HUDEP-2 (cell line): ENCODE measurements around the gene PLCB2.

Experiments
- DNase-seq, 76 experiments: peaks; one replicate each; lab custom pipeline; 2025; ENCODE audit not compliant: unreplicated experiment in 76 of 76; lab: John Stamatoyannopoulos, UW

Gene PLCB2

GRCh38 chr15:40272485-40273056, 35.2 kb downstream of the PLCB2 start:
- DNase-seq = no peak

DNA sequence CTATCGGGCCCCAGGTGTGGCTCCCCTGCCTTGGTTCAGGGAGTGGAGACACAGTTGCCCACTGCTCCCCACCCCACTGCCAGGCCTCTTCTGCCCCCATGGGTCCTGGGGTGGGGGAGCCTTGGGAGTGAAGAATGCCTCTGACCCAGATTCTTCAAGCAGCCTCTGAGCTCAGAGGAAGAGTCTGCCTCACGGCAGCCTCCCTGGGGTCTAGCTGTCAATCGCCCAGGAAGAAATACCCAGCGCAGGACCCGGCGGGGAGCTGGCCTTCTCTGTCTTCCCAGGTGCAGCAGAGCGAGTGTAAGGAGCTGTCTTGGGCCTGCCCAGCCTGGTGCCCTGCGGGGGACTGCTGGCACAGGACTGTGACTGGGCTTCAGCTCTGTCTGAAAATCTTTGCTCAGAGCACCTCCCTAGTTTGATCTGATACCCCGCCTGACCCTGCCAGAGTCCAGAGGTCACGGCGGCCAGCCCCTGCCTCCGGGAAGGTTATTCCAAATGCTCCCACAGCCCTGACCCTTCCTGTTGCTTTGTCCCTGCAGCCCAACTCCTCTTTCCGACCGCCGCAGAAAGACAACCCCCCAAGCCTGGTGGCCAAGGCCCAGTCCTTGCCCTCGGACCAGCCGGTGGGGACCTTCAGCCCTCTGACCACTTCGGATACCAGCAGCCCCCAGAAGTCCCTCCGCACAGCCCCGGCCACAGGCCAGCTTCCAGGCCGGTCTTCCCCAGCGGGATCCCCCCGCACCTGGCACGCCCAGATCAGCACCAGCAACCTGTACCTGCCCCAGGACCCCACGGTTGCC, 35.9 kb downstream of the PLCB2 start:
- DNase-seq = no peak

DNA sequence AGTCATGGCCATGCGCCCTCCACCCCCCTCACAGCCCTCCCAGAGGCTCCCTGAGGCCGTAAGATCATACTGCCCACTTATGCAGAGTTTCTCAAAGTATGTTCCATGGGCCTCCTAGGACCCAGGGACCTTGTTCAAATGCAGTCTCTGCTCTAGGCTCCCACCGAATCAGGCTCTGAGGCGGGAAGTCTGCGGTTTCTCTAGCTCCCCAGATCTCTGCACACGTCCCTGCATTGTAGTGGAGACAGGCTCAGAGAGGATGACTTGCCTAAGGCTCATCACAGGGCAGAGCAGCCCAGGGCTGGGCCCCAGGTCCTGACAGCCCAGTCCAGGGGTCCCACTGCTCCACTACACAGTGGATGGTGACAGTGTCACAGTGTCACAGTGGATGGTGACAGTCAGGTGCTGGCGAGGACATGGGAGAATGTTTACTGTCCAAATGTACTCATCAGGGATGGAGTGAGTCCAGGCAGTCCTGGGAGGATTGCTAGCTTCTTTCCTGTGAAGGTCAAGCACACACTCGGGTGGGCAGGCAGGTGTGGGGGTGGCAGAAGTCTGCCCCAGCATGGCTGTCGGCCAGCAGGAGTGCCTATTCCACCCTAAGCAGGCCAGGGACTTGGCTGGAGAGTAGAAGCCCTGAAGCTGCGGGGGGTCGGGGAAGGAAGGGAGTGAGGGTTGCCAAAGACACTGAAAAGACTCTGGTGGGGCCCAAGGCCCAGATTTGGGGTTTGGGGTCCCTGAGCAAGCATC, 37.3 kb downstream of the PLCB2 start:
- DNase-seq = no peak

- DNase-seq = no peak
These were observed 38.1 kb downstream of the PLCB2 start for GRCh38 chr15:40269604-40270003.

GRCh38 chr15:40267670-40268069, 40.1 kb downstream of the PLCB2 start:
- DNase-seq = no peak

DNA sequence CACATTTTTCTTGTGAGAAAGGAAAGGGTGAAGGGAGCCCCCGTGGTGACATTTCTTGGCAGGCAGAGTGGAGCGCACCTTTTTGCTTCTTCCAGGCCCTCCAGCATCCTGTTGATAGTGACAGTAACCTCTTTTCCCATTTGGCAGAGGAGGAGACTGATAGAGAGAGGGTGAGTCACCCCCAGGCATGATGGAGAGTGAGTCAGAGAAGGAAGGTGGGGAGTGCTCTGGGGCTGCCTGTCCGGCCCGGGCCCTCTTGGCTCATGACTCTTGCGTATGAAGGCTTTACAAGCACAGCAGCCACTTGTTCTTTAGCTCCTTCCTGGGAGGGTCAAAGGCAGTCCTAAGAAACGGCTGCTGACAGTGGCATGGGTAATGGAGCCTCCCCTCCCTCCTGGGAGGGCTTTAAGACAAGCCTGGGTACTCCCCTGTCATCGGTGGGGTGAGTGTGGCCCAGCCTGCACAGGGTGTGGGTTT, 40.9 kb downstream of the PLCB2 start:
- peak in 50 of 76 experiments; percentile 10 to 72 (median 39) for DNase-seq

DNA sequence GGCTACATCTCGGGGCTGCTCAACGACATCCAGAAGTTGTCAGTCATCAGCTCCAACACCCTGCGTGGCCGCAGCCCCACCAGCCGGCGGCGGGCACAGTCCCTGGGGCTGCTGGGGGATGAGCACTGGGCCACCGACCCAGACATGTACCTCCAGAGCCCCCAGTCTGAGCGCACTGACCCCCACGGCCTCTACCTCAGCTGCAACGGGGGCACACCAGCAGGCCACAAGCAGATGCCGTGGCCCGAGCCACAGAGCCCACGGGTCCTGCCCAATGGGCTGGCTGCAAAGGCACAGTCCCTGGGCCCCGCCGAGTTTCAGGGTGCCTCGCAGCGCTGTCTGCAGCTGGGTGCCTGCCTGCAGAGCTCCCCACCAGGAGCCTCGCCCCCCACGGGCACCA, 41.9 kb downstream of the PLCB2 start:
- no peak for DNase-seq

DNA sequence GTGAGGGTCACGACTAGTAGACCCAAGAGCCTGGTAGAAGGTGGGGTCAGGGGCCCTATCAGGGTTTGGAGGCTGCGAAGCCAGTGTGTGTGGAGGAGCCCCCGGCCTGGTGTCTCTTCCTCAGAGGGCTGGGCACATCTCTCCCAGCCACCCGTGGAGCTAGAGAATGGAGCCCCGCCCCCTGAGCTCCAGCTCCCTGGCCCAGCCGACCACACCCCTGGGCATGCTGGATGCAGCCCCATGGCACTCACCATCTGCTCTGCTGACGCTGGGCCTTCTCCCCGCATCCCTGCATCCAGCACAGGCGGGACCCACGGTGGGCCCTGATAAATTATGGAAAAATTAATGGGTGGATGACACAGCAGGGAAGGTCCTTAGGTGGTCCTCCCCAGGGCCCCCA, 42.4 kb downstream of the PLCB2 start:
- DNase-seq = no peak

- no peak for DNase-seq
These were observed 43.2 kb downstream of the PLCB2 start for GRCh38 chr15:40264321-40265153.

DNA sequence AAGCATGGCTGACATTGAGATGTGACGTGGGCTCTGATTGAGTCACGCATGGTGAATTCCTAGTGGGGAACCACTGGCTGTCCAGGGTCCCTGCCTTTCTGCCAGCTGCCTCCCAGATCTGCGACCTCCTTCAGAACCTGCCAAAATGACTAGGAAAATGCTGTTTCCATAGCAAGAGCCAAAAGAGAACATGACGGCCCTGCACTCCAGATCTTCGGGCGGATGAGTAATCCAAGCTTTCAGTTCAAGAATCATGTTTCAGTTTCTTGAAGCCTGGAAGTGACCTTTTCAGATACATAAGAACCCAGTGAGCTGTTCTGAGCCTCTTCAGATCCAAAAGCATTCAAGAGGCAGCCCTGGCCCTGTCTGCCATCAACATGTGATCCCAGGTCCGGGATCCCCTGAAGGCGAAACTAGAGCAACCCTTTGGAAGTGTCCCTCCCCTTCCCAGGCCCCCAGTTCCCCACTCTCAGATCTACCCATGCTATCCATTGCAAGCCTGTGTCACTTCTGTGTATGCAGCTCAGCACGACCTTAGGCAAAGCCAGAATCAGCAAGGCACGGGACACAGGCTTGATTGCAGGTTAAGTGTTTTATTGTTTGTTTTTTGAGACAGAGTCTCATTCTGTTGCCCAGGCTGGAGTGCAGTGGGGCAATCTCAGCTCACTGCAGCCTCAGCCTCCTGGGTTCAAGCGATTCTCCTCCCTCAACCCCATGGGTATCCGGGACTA, 44.5 kb downstream of the PLCB2 start:
- DNase-seq = no peak

GRCh38 chr15:40259021-40259420, 48.7 kb downstream of the PLCB2 start:
- no peak for DNase-seq

DNA sequence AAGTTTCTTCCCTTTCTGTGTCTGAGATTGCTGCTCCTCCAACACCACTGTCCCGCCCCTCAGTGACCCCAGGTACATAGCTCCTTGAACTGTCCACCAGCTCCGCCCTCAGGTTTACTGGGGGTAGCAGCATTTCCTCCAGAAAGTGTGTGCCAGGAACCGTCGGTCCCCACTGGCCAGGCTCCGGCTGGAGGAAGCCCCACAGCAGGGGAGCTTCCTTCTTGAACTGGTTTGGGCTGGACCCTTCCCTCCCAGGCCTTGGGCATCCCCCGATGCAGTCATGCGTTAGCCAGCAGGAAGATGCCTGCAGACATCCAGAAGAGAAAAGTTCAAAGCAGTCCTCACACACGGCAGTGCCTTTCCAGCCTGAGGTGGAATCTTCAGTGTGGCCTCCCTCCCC, 49.2 kb downstream of the PLCB2 start:
- no peak for DNase-seq

DNA sequence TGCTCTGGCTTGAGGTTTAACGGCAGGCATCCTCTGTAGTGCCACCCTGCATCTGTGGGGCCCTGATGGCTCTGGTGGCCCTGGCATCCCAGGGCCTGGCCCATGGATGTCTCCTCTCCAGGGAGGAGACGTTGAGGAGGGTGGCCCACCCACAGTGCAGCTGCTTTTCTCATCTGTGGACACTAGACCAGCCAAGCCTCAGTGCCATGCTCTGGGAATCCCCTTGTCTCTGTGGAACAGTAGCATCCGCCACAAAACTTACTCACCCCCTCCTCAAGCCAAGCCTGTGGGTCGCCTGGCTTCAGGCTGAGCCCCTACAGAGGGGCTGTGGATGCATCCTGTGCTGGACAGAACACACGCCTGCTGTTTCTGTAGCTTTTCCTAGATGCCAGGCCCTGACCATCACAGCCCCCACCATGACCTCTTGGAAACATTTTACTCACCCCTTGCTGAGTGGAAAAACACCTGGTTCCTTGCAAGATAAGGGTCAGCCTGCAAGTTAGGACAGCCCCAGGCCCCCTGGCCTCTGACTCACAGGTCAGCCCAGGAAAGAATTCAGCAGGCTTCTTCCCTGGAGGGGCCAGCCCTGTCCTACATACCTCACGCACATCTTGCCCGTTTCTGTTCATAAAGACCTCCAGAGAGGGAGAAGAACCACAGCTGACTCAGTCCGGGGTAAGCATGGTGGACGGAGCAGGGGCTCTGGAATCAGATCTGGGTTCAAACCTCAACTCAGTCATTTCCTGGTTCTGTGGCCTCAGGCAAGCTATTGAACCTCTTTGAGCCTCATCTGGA, 49.9 kb downstream of the PLCB2 start:
- DNase-seq = no peak

- DNase-seq = no peak
These were observed 51.0 kb downstream of the PLCB2 start for GRCh38 chr15:40256638-40257235.

GRCh38 chr15:40255033-40255432, 52.7 kb downstream of the PLCB2 start:
- DNase-seq = no peak

GRCh38 chr15:40254452-40254851, 53.3 kb downstream of the PLCB2 start:
- DNase-seq = no peak

GRCh38 chr15:40253167-40253790, 54.5 kb downstream of the PLCB2 start:
- no peak for DNase-seq

GRCh38 chr15:40252438-40253166, 55.1 kb downstream of the PLCB2 start:
- DNase-seq = no peak
